Duodenal mucosa (tissue), 2 donors: ENCODE measurements around the gene RSAD2.
"Not testable (repeated sequence)": the region's sequence is repeated elsewhere in the genome, so short reads cannot be mapped to it uniquely, and the experiment has no call there.

Experiments
- H3K27ac ChIP-seq: one replicate; pipeline ENCODE4 v1.7.0; 2013; ENCODE audit warnings: low read depth, low read length
- H3K27me3 ChIP-seq, 2 donors: one replicate each; pipeline ENCODE4 v1.7.0; 2013; ENCODE audit warnings: low read length in 2 of 2, control low read depth in 1 of 2; ENCODE audit not compliant: insufficient read depth in 2 of 2, control insufficient read depth in 1 of 2
- H3K36me3 ChIP-seq, 2 donors: one replicate each; pipeline ENCODE4 v1.7.0; 2013; ENCODE audit warnings: low read length in 2 of 2, control low read depth in 1 of 2; ENCODE audit not compliant: insufficient read depth in 2 of 2, control insufficient read depth in 1 of 2
- H3K4me1 ChIP-seq, 2 donors: one replicate each; pipeline ENCODE4 v1.7.0; 2013; ENCODE audit warnings: low read length in 2 of 2, control low read depth in 1 of 2; ENCODE audit not compliant: insufficient read depth in 2 of 2, control insufficient read depth in 1 of 2
- H3K4me3 ChIP-seq, 2 donors: one replicate each; pipeline ENCODE4 v1.7.0; 2013; ENCODE audit warnings: low read length in 2 of 2, low read depth in 1 of 2
- H3K9ac ChIP-seq, 2 donors: one replicate each; pipeline ENCODE4 v1.7.0; 2013; ENCODE audit warnings: low read length in 2 of 2, low read depth in 1 of 2
- H3K9me3 ChIP-seq, 2 donors: one replicate each; pipeline ENCODE4 v1.7.0; 2013; ENCODE audit warnings: low read length in 2 of 2, control low read depth in 1 of 2; ENCODE audit not compliant: control insufficient read depth in 1 of 2

Gene RSAD2

DNA sequence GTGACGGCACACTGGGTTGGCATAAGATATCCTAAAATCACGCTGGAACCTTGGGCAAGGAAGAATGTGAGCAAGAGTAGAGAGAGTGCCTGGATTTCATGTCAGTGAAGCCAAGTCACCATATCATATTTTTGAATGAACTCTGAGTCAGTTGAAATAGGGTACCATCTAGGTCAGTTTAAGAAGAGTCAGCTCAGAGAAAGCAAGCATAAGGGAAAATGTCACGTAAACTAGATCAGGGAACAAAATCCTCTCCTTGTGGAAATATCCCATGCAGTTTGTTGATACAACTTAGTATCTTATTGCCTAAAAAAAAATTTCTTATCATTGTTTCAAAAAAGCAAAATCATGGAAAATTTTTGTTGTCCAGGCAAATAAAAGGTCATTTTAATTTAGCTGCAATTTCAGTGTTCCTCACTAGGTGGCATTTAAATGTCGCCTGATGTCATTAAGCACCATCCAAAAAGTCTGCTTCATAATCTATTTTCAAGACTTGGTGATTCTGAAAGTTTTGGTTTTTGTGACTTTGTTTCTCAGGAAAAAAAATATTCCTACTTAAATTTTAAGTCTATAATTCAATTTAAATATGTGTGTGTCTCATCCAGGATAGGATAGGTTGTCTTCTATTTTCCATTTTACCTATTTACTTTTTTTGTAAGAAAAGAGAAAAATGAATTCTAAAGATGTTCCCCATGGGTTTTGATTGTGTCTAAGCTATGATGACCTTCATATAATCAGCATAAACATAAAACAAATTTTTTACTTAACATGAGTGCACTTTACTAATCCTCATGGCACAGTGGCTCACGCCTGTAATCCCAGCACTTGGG, 19.6 kb downstream of the RSAD2 start:
- no peak overlapping the region for H3K27ac ChIP-seq
- no peaks in the 10 kb centered on the region for H3K4me1 ChIP-seq
- H3K36me3 ChIP-seq = no peaks in the 10 kb centered on the region
- no peak overlapping the region for H3K4me3 ChIP-seq
- H3K9me3 ChIP-seq = no peaks in the 10 kb centered on the region
- no peak overlapping the region for H3K9ac ChIP-seq
- H3K27me3 ChIP-seq = no peaks in the 10 kb centered on the region

- H3K4me3 ChIP-seq, H3K9me3 ChIP-seq, H3K27me3 ChIP-seq, H3K27ac ChIP-seq, H3K4me1 ChIP-seq, H3K36me3 ChIP-seq, H3K9ac ChIP-seq: not testable (repeated sequence)
Measured at GRCh38 chr2:6902581-6902980, 25.0 kb downstream of the RSAD2 start.

DNA sequence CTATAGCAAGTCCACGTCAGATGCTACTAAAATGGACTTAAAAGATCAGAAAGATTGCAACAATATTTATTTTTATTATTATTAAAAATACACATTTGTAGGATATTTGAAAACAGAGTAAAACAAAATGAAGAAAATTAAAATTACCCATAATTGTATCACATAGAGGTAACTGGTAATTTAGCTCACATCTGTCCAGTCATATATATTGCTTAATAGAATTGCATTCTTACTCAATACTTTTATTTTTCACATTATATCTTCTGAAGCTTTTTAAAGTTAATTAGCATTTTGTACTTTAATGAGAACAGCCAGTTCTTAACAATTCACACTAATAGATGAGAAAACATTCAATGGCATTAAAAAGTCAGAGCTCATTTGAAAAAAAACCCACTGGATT, 28.1 kb downstream of the RSAD2 start:
- H3K9me3 ChIP-seq = no peaks in the 10 kb centered on the region
- no peak overlapping the region for H3K27ac ChIP-seq
- H3K9ac ChIP-seq = no peak overlapping the region
- peaks cover 0 to 8% of the 10 kb centered on the region in 2 donors for H3K4me1 ChIP-seq
- no peaks in the 10 kb centered on the region for H3K36me3 ChIP-seq
- no peak overlapping the region for H3K4me3 ChIP-seq
- peaks cover 0 to 3% of the 10 kb centered on the region in 2 donors for H3K27me3 ChIP-seq

DNA sequence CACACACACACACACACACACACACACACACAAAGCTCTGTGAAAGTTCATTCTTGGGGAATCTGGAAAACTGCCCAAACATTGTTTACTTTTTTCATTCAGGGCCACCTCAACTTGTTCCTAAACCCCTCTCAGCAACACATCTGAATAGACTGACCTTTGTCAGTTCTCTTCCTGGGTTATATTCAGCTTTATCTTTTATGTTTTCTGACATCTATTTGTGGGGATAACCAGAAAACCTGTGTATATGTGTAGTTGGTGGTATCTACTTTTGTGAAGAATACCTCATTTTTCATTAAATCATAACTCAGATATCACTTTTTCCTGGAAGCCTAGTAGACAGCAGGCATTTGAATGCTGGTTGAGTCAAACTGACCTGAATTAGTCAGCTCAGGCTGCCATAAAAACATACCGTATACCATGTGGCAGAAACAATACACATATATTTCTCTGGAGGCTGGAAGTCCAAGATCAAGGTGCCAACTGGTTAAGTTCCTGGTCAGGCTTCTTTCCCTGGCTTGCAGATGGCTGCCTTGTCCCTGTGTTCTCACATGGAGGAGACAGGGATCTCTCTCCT, 28.7 kb downstream of the RSAD2 start:
- H3K27ac ChIP-seq = no peak overlapping the region
- no peaks in the 10 kb centered on the region for H3K36me3 ChIP-seq
- peaks cover 0 to 3% of the 10 kb centered on the region in 2 donors for H3K27me3 ChIP-seq
- H3K4me1 ChIP-seq = peaks cover 0 to 12% of the 10 kb centered on the region in 2 donors
- no peak overlapping the region for H3K9ac ChIP-seq
- H3K4me3 ChIP-seq = no peak overlapping the region
- H3K9me3 ChIP-seq = no peaks in the 10 kb centered on the region

DNA sequence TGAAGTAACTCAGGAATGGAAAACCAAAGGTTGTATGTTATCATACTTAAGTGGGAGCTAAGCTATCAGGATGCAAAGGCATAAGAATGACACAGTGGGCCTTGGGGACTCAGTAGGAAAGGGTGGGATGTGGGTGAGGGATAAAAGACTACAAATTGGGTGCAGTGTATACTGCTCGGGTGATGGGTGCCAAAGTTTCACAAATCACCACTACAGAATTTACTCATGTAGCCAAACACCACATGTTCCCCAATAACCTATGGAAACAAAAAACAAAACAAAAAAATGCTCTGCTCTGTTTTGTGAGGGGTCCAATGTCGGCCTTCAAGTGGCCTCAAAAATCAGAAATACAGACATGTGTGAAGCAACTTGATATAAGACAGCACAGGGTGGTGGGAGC, 30.7 kb downstream of the RSAD2 start:
- H3K27me3 ChIP-seq = peaks cover 0 to 6% of the 10 kb centered on the region in 2 donors
- H3K4me3 ChIP-seq = no peak overlapping the region
- H3K4me1 ChIP-seq = peaks cover 0 to 14% of the 10 kb centered on the region in 2 donors
- H3K9me3 ChIP-seq = no peaks in the 10 kb centered on the region
- H3K36me3 ChIP-seq = no peaks in the 10 kb centered on the region
- no peak overlapping the region for H3K9ac ChIP-seq
- H3K27ac ChIP-seq = no peak overlapping the region

GRCh38 chr2:6909431-6910385, 32.1 kb downstream of the RSAD2 start:
- no peaks in the 10 kb centered on the region for H3K9me3 ChIP-seq
- H3K9ac ChIP-seq = no peak overlapping the region
- no peaks in the 10 kb centered on the region for H3K36me3 ChIP-seq
- H3K4me3 ChIP-seq = no peak overlapping the region
- H3K4me1 ChIP-seq = peaks cover 0 to 14% of the 10 kb centered on the region in 2 donors
- H3K27me3 ChIP-seq = peaks cover 0 to 6% of the 10 kb centered on the region in 2 donors
- no peak overlapping the region for H3K27ac ChIP-seq

- Histone ChIP-seq H3K4me1 (peaks cover 0 to 14% of the 10 kb centered on the region in 2 donors), H3K36me3 (no peaks in the 10 kb centered on the region), H3K27ac (no peak overlapping the region), H3K27me3 (peaks cover 0 to 6% of the 10 kb centered on the region in 2 donors), H3K9me3 (no peaks in the 10 kb centered on the region), H3K4me3 (no peak overlapping the region), H3K9ac (no peak overlapping the region)
Measured at GRCh38 chr2:6911721-6912120, 34.1 kb downstream of the RSAD2 start.

DNA sequence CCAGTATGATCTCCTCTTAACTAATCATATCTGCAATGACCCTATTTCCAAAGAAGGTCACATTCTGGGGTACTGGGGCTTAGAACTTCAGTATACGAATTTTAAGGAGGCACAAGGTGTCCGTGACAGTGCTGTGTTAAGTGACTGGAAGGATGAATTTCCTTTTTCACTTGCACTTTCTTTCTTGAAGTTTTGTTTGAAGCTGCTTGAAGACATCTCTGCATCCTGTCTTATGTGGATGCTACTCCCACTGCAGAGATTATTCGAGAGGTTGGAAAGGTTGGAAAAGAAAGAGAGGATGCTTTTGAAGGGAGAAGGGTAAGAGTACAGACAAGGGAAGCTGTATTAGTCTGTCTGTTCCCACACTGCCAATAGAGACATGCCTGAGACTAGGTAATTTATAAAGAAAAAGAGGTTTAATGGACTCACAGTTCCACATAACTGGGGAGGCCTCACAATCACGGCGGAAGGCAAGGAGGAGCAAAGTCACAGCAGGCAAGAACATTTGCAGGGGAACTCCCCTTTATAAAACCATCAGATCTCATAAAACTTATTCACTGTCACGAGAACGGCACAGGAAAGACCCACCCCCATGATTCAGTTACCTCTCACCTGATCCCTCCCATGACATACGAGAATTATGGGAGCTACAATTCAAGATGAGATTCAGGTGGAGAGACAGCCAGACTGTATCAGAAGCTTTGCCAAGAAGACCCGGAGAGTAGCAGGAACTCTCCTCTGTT, 36.0 kb downstream of the RSAD2 start:
- Histone ChIP-seq H3K9ac (no peak overlapping the region), H3K27me3 (peaks cover 0 to 3% of the 10 kb centered on the region in 2 donors), H3K4me1 (peaks cover 0 to 18% of the 10 kb centered on the region in 2 donors), H3K36me3 (no peaks in the 10 kb centered on the region), H3K27ac (no peak overlapping the region), H3K9me3 (no peaks in the 10 kb centered on the region), H3K4me3 (no peak overlapping the region)

DNA sequence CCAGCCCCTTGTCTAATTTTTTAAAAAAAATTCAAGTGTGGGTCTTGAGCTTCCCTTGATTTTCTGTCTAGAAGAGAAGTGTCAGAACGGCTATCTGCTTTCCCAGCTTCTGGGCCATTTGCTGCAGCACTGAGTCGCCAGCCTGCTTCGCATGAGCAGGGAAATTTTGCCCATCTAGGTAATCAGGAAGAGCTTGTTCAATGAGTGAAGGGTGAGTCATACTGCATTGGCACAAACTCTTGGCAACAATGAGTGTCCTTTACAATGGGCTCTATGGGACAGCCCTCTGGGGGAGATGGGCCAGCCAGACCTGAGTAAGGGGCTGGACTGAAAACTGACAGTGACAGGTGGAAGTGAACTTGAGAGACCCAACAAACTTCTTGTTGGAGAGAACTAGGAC, 37.3 kb downstream of the RSAD2 start:
- Histone ChIP-seq H3K27ac (no peak overlapping the region), H3K36me3 (no peaks in the 10 kb centered on the region), H3K27me3 (peaks cover 0 to 3% of the 10 kb centered on the region in 2 donors), H3K9ac (no peak overlapping the region), H3K9me3 (no peaks in the 10 kb centered on the region), H3K4me3 (no peak overlapping the region), H3K4me1 (peaks cover 0 to 11% of the 10 kb centered on the region in 2 donors)
